ENCODE data around the gene KSR1. TPM values are rescaled to one million over a fixed set of nuclear protein-coding genes. Genes with fewer than 3 reads are reported as not detected.

The KSR1 gene
- total RNA-seq, 4 donors from 2014 or later, result 21.9 to 34.1 (median 29.0) TPM

- no peak for TF ChIP-seq CTCF (IDR thresholded peaks at IDR 0.05; ENCODE audit: low read depth)
Observed at GRCh38 chr17:27522028-27522635, 65.9 kb downstream of the KSR1 start.

GRCh38 chr17:27523712-27524111 is 67.5 kb downstream of the KSR1 start:
- no peak for TF ChIP-seq CTCF (IDR thresholded peaks at IDR 0.05; ENCODE audit: low read depth)

GRCh38 chr17:27524594-27524993 is 68.3 kb downstream of the KSR1 start:
- no peak for TF ChIP-seq CTCF (IDR thresholded peaks at IDR 0.05; ENCODE audit: low read depth)

- TF ChIP-seq CTCF (IDR thresholded peaks at IDR 0.05; ENCODE audit: low read depth), result no peak
Observed at GRCh38 chr17:27525316-27525715, 69.1 kb downstream of the KSR1 start.

- TF ChIP-seq CTCF (IDR thresholded peaks at IDR 0.05; ENCODE audit: low read depth), result no peak
Observed at GRCh38 chr17:27525836-27526603, 69.8 kb downstream of the KSR1 start.

GRCh38 chr17:27526604-27527002 is 70.4 kb downstream of the KSR1 start:
- TF ChIP-seq CTCF (IDR thresholded peaks at IDR 0.05; ENCODE audit: low read depth), result no peak

- TF ChIP-seq CTCF (IDR thresholded peaks at IDR 0.05; ENCODE audit: low read depth), result no peak
Observed at GRCh38 chr17:27529230-27529796, 73.1 kb downstream of the KSR1 start.
